GM18520 (cell line): ENCODE results near the gene GNB1.
"Not testable (repeated sequence)": the region's sequence is repeated elsewhere in the genome, so short reads cannot be mapped to it uniquely, and the experiment has no call there.

Source experiments
- ATAC-seq: cut with Tn5 transposase; IDR thresholded peaks from one replicate; pipeline ENCODE4 v1.9.1; 2021; ENCODE audit not compliant: unreplicated experiment

Gene GNB1

DNA sequence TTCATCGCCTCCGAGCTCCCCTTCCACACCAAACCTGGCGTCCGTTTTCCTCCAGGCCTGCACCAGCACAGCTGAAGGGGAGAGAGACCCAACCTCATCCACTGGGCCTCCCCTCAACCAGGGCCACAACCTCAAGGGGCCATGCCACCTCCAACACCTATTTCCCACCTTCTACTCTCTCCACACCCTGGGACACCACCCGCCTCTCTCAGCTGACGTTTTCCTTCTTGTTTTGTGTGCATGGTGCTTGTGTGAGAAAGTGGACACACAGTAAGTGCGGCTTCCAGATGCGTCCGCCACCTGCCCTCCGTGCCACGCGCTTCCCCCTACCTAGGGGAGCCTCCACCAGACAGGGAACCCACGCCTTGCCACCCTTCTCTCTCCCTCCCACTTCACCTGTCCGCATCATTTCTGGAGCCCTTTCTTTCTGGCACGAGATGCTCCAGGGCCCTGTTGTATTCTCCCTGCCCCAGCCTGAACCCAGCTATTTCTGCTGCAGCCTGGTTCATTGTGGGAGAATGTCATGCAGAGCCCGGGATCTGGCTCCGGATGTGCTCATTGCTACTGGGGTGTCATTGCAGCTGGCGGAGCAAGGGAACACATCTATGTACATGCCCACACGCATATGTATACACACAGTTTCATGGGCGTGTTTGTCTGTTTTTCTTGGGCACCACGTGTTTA lies 1.3 kb upstream of the GNB1 start:
- ATAC-seq = no peak

DNA sequence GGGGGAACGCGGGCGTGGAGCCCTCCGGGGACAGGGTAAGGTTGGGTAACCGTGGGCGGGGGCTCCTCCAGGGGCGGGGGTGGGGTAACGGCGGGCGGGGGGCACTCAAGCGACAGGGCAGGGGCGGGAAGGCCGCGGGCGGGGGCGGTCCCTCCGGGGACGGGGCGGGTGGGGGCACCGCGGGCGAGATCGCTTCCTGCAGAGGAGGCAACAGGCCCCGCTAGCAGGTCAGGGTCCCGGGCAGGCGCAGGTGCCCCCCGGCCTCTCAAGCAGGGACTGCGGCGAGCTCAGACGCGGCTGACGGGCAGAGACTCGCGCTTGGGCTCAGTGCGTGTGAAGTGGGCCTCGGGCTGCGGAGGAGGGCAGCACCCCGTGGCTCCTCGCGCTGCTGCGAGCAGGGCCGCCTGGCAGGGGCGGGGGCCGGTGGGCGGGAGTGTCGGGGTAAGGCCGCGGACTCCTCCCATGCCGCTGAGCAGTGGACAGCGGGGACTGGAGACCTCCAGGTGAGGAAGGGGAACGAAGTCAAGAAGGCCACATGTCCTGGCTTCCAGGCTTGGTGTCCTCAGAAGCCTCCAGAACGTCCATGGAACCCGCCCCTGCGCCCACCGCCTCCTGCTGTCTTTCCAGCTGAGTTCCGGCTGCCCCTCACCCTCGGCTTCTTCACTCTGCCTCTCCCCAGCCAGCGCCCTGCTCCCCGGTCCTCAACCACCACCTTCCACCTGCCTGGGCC lies 627 bp upstream of the GNB1 start:
- ATAC-seq = no peak

GRCh38 chr1:1889847-1890505 lies 911 bp downstream of the GNB1 start:
- ATAC-seq = peak; percentile 11

DNA sequence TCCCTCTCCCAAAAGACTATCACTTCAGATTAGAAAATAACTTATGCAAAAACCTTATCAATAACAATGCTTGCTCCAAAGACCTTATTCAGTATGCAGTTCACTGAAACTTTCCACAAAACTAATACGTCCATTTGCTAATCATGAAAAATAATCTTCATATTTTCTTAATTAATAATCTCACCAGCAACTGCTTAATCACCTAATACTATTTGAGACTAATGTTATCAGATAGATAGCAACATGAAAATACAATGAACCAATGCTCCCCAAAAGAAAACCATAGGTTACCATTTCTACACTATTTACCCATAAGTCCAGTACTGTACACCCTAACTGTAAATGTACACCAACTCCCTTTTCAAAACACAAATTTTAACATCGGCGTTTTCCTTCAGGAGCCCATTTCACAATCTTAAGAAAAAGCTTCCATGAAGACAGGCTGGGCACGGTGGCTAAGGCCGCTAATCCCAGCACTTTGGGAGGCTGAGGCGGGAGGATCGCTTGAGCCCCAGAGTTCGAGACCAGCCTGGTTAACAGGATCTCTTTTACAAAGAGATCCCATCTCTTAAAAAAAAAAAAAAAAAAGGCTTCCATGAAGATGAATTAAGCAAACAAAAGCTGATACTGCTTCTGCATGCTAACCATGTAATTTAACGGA lies 1.7 kb downstream of the GNB1 start:
- no peak for ATAC-seq

DNA sequence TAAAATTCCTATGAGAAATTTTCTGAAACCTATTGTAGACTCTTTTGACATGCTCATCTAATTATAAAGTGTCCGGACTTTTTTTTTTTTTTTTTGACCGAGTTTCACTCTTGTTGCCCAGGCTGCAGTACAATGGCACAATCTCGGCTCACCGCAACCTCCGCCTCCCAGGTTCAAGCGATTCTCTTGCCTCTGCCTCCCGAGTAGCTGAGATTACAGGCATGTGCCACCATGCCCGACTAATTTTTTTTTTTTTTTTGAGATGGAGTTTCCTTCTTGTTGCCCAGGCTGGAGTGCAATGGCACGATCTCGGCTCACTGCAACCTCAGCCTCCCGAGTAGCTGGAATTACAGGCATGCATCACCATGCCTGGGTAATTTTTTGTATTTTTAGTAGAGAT lies 7.0 kb downstream of the GNB1 start:
- ATAC-seq = not testable (repeated sequence)

DNA sequence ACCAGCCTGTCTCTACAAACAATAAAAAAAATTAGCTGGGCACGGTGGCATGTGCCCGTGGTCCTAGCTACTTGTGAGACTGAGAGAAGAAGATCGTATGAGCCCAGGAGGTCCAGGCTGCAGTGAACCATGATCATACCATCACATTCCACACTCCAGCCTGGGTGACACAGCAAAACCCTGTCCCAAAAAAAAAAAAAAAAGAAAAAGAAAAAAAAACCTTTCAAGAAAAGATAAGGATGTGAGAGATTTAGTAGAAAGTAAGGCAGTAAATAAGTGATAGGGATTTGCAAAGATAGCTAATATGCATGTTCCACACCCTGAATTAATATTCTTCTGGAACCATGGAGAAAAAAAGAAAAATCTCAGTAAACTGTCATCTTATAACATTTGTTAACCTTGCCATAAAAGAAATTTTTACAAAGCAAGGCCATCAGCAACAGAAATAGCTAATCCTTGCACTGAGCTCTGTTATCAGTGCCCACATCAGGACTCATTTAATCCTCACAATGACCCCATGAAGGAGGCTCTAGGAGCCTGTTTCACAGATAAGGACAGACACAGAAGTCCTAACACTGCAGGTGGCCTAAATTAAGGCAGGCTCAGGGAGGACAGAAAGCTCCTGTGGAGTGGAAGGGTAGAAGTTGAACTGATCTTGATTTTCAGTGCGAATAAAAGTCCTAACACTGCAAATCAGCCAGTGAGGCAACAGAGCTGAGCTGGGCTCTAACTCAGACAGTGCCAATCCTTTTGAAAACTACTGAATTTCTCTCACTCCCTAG lies 7.6 kb downstream of the GNB1 start:
- ATAC-seq = no peak

DNA sequence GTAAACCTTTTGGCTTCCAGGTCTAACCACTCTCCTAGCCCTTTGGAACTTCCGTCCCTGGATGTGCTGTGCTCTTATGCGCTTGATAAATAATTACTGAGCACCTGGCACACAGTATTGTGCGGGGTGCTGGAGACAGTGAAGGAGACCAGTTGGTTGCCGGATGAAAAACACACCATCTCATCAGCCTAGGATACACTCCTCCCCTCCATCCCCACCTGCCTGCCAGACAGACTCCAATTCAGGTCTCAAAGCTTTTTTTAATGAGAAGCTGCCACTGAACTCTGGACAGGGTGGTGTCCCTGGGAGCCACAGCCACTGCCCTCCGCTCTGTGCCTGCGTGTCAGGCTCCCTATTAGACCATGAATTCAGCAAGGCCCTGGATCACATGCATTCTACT lies 9.2 kb downstream of the GNB1 start:
- no peak for ATAC-seq

DNA sequence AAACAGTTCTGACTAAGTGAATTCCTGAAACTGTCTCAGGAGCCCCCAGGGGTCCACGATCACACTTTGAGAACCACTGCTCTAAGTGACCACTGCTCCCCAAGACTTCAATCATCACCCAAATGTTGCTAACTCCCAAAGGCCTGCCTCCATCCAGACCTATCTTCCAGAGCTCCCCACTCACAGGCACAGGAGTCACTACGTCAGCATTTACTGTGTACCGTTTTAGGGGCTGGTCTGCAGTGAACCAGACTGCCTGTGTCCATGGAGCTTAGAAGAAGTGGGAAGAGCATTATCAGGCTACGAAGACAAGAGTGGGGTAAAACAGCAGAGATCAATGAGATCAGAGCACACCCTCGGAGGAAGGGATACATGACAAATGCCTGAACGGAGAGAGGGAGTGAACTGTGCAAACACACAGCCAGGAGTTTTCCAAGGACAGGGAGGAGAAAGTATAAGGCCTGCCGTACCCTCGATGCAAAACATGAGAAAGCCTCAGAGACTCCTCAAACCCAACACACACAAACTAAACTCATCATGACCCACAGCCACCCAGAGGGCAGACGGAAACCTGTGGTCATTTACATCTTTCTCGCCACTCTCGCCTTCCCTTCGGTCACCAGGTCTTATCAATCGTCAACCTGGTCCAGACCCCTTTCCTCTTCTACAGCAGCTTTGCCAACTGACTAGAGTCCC lies 10.1 kb downstream of the GNB1 start:
- ATAC-seq = no peak

DNA sequence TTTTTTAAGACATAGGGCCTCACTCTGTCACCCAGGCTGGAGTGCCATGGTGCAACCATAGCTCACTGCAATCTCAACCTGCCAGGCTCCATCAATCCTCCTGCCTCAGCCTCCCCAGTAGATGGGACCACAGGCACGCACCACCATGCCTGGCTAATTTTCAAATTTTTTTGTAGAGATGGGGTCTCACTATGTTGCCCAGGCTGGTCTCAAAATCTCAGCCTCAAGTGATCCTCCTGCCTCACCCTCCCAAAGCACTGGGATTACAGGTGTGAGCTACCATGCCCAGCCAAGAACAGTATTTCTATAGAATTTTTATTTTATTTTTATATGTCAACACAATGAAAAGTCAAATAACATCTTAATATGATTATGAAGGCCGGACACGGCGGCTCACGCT lies 10.9 kb downstream of the GNB1 start:
- ATAC-seq = no peak

GRCh38 chr1:1877865-1878436 lies 12.9 kb downstream of the GNB1 start:
- no peak for ATAC-seq

GRCh38 chr1:1876335-1876930 lies 14.5 kb downstream of the GNB1 start:
- ATAC-seq = no peak

GRCh38 chr1:1875932-1876331 lies 15.0 kb downstream of the GNB1 start:
- no peak for ATAC-seq

DNA sequence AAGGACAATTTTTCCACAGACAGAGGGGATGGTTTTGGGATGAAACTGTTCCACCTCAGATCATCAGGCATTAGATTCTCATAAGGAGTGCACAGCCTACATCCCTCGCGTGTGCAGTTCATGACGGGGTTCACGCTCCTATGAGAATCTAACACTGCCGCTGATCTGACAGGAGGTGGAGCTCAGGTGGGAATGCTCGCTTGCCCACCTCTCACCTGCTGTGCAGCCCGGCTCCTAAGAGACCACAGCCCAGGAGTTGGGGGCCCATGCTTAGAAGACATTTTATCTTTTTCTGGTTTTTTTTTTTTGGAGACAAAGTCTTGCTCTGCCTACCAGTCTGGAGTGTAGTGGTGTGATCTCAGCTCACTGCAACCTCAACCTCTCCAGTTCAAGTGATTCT lies 16.0 kb downstream of the GNB1 start:
- ATAC-seq = no peak

DNA sequence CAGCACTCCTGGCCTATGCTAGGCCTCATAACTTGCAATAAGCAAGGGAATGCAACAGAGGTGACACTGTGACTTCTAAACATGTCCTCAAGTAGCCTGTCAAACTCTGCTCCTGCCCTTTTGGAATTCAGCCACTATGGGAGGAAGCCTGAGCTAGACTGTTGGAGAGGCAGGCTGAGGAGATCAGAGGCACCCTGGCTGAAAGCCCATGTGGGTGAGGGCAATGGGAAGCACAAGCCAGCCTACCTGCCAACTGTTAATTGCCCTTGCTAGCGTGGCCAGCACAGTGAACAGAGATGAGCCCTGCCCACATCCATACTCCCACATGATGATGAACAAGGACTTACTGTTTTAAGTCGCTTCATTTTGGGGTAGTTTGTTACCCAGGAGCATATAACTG lies 17.7 kb downstream of the GNB1 start:
- ATAC-seq = no peak

DNA sequence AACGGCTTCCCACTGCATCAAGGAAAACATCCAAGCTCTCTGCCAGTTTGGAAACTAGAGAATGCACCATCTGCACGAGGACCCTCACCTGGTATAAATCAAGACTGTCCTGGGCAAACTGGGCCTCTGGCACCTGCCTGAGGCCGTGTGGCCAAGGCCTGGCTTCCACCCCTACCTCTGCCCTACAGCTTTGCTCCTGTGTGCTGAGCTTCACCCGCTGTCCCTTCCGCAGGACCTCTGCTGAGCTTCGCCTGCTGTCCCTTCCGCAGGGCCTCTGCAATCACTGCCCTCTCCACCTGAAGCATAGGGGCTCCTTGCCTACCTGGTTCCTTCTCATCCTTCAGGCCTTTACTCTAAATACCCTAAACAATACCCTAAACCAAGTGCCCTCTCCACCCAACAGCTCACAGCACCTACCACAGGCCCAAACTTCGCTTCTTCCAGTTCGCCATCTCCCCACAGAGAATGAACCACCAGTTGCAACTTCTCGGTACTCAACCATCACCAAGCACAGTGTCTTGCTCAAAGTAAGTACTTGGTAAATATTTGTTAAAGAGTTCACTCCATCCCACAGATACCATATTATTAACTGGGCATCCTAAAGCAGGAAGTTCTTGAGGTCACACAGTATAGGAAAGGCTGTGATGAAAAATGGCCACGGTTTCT lies 18.4 kb downstream of the GNB1 start:
- no peak for ATAC-seq

DNA sequence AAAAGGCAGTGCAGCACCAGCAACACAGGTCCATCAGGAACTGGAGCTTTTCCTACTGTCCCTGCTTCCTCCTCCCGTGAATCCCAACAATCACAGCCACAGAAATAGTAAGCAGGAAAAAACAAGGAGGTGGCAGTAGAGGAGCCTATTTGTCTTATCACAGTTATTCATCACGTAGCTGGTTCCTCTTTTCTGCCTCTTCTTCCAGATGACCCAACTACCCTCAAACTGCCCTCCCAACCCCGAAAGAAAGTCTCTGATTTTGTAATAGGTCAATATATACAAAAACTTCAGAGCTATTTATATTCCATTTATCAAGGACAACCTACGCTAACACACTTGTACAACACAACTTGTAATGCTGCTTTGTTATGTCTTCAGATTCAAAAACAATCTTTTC lies 21.4 kb downstream of the GNB1 start:
- ATAC-seq = no peak

DNA sequence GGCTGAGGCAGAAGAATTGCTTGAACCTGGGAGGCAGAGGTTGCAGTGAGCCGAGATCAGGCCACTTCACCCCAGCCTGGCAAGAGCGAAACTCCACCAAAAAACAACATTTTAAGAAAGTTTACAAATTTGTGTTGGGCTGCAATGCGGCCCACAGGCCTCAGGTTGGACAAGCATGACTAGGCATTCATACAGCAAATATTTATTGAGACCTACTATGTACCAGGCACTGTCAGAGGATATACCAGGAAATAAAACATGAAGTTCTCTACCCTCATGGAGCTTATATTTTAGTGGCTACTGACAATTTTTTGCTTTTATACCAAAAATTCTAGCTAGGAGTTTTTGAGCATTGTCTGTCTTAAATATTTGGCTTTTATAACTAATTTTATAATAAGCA lies 23.7 kb downstream of the GNB1 start:
- ATAC-seq = no peak

- no peak for ATAC-seq
Measured at GRCh38 chr1:1862905-1863547, 27.9 kb downstream of the GNB1 start.
